HG03060 (cell line): ENCODE measurements around the gene THSD7B.

ENCODE experiments used
- ATAC-seq: cut with Tn5 transposase; IDR thresholded peaks from one replicate; pipeline ENCODE4 v1.9.1; 2021; ENCODE audit warnings: low read depth, moderate number of reproducible peaks; ENCODE audit not compliant: unreplicated experiment

Gene THSD7B

GRCh38 chr2:136809998-136810397 lies 44.7 kb downstream of the THSD7B start:
- no peak for ATAC-seq

DNA sequence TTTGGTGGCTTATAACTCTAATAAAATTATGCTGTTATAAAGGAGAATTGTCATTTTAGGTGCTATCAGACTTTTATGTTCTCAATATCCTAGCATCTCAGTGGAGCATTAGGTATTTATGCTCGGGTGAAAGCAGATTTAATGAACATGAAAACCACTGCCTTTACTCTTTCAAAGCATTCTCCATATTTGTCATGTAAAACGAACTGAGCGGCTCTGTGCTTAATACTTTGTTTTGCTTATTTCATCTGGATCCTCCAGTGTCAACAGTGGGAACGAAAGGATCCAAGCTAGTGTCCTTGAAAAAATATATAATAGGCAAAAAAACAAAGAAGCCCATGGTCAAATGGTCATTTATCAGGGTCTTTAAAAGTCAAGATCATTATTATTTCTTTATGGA lies 53.5 kb downstream of the THSD7B start:
- no peak for ATAC-seq

DNA sequence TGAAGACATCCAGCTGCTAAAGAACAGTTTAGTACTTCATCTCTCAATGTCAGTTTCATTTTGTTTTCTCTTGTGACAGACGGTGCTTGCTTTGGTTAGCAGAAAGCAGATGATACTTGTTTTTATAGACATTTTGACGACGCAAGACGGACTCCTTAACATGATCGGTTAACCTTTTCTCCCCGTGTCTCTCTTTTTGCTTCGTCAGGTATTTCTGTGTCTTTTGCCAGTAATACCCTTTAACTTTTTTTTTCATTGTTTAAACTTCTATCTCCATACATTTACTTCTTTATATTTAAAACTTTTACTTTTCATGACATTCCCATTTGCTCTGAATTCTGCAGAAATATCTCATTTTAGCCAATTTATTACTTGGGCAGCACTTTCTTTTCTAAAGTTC lies 57.9 kb downstream of the THSD7B start:
- no peak for ATAC-seq

DNA sequence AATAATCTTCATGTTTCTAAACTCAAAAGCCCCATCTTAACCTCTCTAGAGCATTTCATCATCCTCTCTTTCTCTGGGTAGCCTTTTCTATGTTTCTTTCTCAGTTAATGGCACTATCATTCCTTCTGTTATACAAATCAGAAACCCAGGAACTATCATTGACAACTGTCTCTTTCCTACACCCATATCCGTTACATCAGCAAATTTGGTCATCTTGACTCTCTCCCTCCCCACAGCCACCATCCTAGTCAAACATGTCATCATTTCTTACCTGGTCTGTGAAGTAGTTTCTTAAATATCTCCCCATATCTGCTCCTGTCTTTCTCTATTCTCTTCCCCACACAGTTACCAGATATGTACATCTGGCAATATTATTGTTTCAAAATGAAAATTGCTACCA lies 62.8 kb downstream of the THSD7B start:
- no peak for ATAC-seq

GRCh38 chr2:136828774-136829173 lies 63.4 kb downstream of the THSD7B start:
- ATAC-seq, result no peak

DNA sequence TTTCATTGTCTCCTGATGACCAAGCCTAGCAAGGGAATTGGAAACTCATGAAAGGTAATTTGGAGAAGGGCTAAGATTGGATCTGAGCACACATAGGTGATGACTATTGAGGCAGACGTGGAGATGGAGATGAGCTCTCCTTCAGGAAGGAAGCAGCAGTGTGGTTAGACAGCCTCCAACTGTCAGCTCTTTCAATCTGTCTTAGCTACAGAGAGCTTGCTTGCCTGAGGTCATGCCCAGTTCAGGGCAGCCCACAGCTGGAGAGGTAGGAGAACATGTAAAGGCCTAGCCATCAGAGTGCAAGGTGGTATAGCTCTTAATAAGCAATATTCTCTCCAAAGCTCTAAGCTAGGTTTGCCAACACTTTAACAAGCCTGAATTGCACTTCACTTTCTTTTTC lies 79.2 kb downstream of the THSD7B start:
- no peak for ATAC-seq

- no peak for ATAC-seq
Observed at GRCh38 chr2:136858656-136859055, 93.3 kb downstream of the THSD7B start.

GRCh38 chr2:136860443-136860958 lies 95.2 kb downstream of the THSD7B start:
- no peak for ATAC-seq

DNA sequence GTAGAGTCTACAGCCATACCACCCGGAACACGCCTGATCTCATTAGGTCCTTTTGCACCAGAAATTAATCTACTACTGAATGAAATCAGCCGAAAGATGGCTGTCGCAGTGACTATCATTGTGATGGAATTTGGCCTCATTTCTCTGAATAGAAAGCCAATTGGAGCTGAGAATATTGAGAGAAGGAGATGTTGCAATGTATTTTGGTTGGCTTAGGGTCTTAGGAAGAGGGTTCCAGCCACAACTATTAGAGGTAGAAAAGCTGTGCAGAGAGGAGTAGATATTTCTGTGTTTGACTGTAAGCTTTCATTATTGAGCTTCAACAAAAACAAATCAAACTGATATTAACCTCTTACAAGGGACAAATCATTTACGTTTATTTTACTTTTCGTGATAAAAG lies 98.1 kb downstream of the THSD7B start:
- ATAC-seq, result no peak

DNA sequence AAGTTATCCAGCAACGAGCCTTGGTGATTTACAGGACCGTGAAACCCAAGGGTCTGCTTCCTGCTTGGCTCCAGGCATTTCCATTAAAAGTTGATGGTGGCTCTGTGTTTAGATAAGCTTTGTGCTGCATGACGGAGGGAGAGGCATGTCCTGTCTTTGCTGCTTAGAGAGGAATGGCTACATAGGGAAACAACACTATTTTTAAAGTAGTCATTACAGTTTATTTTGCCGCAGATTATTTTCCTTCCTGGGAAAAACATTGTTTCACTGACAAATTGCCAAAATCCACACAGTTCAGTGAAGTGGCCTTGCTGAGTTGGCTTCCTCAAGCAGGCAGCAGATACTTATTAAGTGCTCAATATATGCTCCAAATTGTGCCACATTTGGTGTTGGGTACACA lies 98.5 kb downstream of the THSD7B start:
- no peak for ATAC-seq

DNA sequence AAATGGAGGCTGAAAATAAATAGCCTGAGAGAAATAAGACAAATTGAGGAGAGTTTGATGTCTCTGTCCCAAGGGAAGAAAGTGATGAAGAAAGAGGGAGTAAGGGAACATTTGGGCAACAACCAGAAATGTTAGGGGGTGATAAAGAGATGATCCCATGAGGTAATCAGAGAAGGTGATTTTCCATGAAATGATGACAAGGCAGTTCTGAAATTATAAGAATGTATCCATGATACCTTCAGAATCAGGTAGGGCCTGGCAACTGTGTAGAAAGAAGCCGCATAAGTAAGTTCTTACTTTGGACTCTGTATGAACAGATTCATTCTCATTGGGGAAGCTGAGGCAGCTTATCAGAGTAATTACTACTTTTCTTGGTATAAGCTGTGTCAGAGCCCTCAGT lies 106.1 kb downstream of the THSD7B start:
- no peak for ATAC-seq

DNA sequence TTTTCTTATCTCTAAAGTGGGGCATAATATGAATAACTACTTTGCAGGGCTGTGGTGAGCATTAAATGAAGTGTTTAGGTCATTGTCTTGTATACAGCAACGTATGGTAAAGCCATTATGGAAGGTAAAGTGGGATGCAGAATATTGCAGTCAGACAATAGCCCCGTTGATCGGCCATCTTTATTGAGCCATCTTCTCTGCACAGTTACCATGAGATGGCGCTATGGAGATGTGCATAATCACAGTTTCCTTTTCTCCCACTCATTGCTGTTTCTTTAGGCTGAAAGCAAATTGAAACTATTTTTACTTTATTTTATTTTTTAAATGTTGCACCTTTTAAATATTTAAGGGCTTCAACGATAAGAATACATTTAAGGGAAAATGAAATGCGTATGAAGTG lies 108.9 kb downstream of the THSD7B start:
- no peak for ATAC-seq

DNA sequence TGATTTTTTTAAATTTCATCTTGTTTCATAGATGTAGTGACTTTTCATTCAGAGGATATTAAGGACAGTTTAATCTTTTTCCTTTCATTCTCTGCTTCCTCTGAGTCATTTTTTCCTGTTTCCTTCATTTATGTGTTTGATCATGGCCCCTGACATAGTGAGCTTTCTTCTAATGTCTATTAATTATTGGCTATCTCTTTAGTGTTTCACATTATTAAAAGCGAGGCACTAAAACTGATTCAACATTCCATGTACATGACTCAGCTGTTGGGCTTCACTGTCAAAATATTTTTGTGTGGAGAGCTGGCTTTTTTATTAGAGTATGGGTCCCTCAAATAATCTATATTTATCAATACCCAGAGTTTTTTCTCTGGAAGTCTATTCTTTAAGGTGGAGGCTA lies 125.8 kb downstream of the THSD7B start:
- no peak for ATAC-seq

- ATAC-seq, result no peak
Observed at GRCh38 chr2:136894007-136894634, 128.8 kb downstream of the THSD7B start.

GRCh38 chr2:136901732-136902131 lies 136.4 kb downstream of the THSD7B start:
- ATAC-seq, result no peak

DNA sequence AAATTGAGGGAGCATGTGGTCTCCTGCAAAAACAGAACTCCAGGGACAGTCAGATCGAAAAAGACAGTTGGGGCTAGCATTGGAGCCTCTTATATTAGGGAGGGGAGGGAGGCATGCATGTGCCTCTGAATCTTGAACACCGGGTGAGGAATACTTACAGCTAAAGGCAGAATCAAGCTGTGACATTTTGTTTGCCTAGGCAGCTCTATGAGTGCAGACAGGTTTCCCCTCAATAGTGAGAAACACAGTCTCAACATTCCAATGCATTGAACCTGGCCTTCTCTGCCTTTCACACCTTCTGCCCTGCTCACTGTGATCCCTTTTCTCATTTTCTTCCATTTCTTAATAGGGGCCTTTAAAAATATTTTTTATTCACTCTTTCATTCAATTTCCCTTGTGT lies 140.4 kb downstream of the THSD7B start:
- no peak for ATAC-seq

- no peak for ATAC-seq
Observed at GRCh38 chr2:136909777-136910176, 144.4 kb downstream of the THSD7B start.

GRCh38 chr2:136916131-136916530 lies 150.8 kb downstream of the THSD7B start:
- no peak for ATAC-seq

DNA sequence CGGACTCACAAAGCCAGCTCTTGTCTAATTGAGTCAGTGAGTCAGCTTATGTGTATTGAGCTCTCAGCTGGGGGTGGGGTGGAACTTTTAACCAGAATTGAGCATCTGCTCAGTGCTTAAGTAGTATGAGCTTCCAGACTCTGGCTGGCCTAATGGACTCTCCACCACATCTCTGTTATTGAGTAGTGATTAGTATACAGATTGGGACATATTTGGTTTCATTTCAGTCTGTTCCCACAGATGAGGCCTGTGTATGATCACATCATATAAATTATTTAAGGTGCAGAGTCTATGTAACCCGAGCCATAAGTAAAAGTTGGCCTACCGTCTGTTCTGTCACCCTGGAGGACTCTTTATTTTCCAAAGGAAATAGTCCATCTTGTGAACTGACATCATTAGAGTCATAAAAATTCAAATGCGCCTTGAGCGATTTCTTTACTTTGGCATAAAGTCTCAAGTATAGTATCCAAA lies 152.1 kb downstream of the THSD7B start:
- ATAC-seq, result no peak

GRCh38 chr2:136919682-136920081 lies 154.3 kb downstream of the THSD7B start:
- ATAC-seq, result no peak

DNA sequence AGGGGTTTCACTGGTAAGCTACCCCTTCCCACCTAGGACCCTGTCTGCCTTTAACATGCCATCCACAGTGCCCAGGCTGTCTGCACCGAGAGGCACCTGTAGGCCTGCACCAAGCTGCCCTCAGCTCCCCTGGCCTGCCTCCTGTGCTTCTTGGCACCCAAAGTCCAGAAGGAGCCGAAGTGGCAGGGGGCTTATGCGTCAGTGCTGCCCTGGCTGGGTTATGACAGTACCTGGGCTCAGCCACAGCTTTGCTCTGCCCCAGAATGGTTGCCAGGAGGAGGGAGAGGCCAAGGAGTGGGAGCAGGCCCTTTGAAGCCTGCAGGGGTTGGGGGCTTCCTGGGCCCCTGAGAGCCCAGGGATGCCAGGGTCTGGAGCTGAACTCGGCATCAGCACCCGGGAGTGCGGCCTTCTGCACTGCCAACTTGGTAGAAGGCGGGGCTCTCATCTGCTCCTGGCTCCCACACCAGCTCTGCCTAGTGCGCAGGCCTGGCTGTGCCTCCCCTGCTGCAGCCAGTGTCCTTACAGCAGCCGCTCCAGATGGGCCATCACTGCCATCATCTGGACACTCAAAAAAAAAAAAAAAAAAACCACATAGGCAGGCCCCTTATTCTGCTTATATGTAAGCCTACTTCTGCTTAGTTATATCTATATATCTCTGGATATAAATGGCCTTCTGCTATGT lies 155.4 kb downstream of the THSD7B start:
- ATAC-seq, result no peak

- no peak for ATAC-seq
Observed at GRCh38 chr2:136927156-136927555, 161.8 kb downstream of the THSD7B start.
